Stimulated activated CD8-positive, alpha-beta memory T cell treated with anti-CD3 and anti-CD28 coated beads, Interleukin-12 subunit alpha, Interleukin-12 subunit beta, amount 100 ng/mL, for 24 hours (primary cell): ENCODE results near the gene TTC28.
"Not testable (repeated sequence)": the region's sequence is repeated elsewhere in the genome, so short reads cannot be mapped to it uniquely, and the experiment has no call there.

Experiments
- DNase-seq: peaks from one replicate; pipeline ENCODE4 v3.0.0-alpha.2; 2020; ENCODE audit errors: extremely low read depth

TTC28 gene

DNA sequence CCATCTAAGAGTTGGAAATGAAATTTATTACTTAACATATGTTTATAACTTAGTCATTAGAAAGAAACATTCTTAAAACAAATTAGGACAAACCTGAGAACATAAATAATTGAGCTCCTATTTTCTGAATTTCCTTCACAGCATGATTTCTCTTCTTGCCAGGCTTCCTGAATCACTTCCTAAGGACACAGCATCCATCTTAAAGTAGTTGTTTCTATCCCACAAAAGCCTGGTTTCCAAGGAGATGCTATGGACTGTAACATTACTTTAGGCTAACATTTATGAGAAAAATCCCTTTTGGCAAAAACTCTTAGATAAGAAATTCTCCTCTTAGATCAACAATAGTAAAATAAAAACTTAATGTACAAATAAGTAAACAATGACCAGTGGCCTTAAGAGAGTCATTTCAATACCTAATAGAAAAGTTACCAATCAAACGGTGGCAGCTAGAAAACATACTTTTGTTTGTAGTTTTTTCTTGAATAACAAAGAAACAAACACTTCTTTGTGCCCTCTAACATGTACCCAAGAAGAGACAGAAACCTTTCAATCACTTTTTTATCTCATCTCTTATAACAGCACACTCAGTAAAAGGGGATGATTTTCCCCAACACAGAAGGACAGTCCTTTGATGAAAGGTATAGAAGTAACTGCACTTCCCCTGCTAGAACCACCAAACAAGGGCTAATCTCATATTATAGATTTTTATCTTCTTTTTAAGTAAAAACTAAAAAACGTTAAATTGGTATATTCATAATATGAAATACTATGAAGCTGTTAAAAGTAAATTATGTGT lies 74.5 kb downstream of the TTC28 start:
- no peak for DNase-seq

GRCh38 chr22:28601915-28602314 lies 77.7 kb downstream of the TTC28 start:
- no peak for DNase-seq

- DNase-seq, result no peak
These were observed 79.0 kb downstream of the TTC28 start for GRCh38 chr22:28600546-28601143.

- no peak for DNase-seq
These were observed 79.9 kb downstream of the TTC28 start for GRCh38 chr22:28599693-28600092.

- DNase-seq, result no peak
These were observed 82.0 kb downstream of the TTC28 start for GRCh38 chr22:28597665-28598064.

DNA sequence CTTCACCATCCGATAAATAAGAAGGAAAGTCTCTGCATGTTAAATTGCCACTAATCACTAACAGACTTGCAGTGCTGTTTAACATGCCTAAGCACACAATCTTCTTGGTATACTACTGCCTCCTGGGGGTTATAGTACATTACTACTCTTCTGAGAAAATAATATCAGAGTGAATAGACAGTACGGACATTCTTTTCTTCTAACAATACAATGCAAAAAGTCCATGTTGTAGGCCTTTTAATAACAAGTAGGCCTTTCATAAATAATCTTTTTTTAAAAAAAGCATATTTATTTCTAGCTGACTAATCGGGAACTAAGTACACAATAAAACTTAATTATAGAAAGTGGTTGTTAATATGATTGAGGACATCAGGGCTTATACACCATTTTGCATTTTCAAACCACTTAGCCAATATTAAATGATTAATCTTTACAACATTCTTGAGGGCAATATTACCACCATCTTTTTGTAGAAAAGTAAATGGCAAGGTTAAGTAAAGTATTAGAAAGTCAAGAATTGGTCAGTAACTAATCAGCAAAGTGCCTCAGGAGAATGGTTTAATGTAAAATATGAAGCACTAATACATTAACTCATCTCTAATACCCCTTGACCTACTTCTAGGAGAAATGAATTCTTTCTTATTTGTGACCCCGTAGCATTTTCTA lies 84.7 kb downstream of the TTC28 start:
- no peak for DNase-seq

DNA sequence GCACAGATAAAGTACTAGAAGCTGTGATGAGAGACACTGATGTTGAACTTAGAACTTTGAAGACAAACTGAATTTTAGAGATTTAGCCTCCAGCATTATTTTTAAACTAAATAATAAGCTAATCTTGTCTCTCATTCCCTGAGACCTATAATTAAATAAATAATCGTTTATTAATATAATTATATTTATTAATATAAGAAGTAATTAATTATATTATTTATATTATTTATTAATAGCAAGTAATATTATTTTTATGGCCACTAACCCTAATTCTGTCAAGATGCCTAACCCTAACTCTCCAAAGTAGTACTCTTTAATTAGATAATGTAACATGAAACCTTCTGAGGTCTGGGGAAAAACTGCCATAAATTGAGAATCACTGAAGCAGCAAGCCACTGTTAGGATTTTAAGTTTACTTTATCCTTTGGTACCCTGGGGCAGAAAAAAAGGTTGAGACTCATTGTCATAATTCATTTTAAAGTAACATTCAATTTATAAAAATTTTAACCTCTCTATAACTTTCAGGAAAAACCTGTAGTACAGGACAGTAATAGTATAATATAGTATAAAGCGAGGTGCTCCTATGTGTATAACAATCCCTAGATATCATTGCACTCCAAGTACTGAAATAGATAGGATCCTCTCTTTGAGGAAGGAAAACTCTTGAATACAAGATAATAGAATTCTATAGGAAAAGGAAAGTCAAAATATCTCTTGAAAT lies 85.4 kb downstream of the TTC28 start:
- no peak for DNase-seq

DNA sequence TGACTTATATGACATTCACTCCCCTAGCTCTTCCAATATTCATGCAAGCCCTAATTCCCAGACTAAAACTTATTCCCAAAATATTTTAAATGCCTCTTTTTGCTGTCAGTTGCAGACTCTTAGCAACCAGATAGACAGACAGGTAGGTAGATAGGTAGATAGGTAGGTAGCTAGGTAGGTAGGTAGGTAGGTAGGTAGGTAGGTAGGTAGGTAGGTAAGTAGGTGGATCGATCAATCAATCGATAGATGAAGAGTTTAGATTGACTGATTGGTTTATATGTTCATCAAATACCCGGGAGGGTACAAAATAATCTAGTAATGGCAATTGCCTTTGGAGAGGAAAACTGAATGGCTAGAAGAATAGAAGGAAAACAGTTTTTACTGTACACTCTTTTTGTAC lies 86.3 kb downstream of the TTC28 start:
- no peak for DNase-seq

DNA sequence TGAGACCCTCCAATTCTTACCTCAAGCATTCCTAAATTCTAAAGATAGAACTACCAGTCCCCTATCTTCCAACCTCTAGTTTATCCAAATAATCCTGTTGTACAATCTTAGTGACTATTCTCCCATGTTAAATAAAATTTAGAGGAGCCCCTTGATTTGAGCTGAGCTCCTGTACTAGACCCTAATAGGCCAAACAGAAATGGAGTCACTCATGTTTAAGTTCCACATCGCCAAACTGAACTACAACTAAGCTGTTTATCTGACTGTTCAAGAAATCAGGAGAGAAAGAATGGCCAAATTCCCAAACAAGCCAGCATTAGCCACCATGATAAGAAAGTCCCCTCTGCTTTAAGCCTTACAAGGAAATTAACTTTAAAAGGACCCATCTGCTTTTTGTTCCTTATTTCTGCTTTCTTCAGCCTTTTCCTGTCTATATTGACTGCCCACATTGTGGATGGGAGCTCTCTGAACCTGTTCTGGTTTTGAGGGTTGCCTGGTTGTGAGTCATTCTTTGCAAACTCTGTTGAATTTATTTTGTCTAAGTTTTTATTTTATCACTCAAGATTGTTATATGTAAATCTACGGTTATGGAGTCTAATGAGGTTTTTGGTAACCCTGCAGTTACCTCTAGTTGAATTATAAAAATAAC lies 90.4 kb downstream of the TTC28 start:
- DNase-seq, result no peak

GRCh38 chr22:28585324-28585723 lies 94.3 kb downstream of the TTC28 start:
- no peak for DNase-seq

- no peak for DNase-seq
These were observed 96.8 kb downstream of the TTC28 start for GRCh38 chr22:28582806-28583205.

GRCh38 chr22:28581016-28581415 lies 98.6 kb downstream of the TTC28 start:
- DNase-seq, result no peak

- DNase-seq, result no peak
These were observed 103.5 kb downstream of the TTC28 start for GRCh38 chr22:28576162-28576561.

GRCh38 chr22:28574159-28574788 lies 105.4 kb downstream of the TTC28 start:
- DNase-seq, result no peak

GRCh38 chr22:28570696-28571373 lies 108.8 kb downstream of the TTC28 start:
- DNase-seq, result no peak

- DNase-seq, result not testable (repeated sequence)
These were observed 110.7 kb downstream of the TTC28 start for GRCh38 chr22:28568974-28569373.

DNA sequence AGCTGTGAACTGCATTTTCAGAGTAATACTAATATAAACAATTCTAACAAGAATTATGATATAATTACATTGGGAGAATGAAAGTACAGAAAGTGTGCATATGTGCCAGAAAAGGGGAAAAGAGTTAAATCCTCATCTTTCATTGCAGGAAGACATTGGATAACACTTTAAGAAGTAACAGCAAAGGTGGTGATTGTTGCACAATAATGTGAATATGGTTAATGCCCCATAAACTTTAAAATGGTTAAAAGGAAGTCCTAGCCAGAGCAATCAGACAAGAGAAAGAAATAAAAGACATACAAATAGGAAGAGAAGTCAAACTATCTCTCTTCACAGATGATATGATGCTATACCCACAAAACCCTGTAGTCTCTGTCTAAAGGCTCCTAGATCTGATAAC lies 111.5 kb downstream of the TTC28 start:
- no peak for DNase-seq

DNA sequence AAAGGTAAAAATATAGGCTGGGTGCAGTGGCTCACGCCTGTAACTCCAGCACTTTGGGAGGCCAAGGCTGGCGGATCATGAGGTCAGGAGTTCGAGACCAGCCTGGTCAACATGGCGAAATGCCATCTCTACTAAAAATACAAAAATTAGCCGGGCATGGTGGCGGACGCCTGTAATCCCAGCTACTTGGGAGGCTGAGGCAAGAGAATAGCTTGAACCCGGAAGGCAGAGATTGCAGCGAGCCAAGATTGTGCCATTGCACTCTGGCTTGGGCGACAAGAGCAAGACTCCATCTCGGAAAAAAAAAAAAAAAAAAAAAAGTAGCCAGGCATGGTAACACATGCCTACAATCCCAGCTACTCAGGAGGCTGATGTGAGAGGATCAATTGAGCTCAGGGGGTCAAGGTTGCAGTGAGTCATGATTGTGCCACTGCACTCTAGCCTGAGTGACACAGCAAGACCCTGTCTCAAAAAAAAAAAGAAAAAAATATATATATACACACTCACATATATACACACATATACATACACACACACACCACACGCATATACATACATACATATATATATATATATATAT lies 112.6 kb downstream of the TTC28 start:
- DNase-seq, result not testable (repeated sequence)

- no peak for DNase-seq
These were observed 116.0 kb downstream of the TTC28 start for GRCh38 chr22:28563636-28564035.

DNA sequence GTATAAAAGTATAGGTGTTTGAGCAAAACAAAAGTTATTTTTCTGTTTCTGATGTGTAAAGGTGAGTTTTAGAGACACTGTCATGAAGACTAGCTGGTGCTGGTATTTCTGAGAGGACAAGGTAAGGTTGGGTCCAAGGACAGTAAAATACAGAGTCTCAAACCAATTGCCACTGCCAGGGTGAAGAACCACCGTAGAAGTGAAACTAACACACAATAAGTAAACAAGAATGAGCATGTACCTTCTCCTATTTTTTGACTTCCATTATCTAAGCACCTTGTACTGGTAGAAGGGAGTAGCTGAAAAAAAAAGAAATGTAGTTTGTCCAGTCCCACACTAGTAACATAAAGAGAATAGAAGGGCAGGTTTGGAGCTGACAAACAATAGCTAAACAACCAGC lies 117.3 kb downstream of the TTC28 start:
- no peak for DNase-seq
